ENCODE results near the gene OSTF1. TPM values are rescaled to one million over a fixed set of nuclear protein-coding genes. Genes with fewer than 3 reads are reported as not detected.

OSTF1 gene
- total and polyA plus RNA-seq, 2 experiments from 2014 or later: 22.4 to 29.1 TPM

GRCh38 chr9:75139201-75139600 is 50.9 kb downstream of the OSTF1 start:
- H3K4me2 ChIP-seq: no peak overlapping the region
- H3K27ac ChIP-seq: no peak overlapping the region
- no peaks in the 10 kb centered on the region for H3K79me2 ChIP-seq
- no peaks in the 10 kb centered on the region for H3K9me2 ChIP-seq (replicated peaks; ENCODE audit: insufficient read depth)
- H3K4me3 ChIP-seq: no peak overlapping the region
- H3K36me3 ChIP-seq (replicated peaks; ENCODE audit: insufficient read depth, low read depth): no peaks in the 10 kb centered on the region
- H3K9me3 ChIP-seq (ENCODE audit: low read depth): no peaks in the 10 kb centered on the region
- no peaks in the 10 kb centered on the region for H4K20me1 ChIP-seq (ENCODE audit: insufficient read depth, poor library complexity, severe bottlenecking)
- 86% methylated on average over 7 of the region's 7 CpGs for WGBS (ENCODE audit: low lambda C conversion rate, missing lambda C conversion rate)
- DNase-seq (ENCODE audit: low spot score): no peak
- H3K27me3 ChIP-seq: no peaks in the 10 kb centered on the region
- H2AFZ ChIP-seq: no peak overlapping the region
- TF ChIP-seq EZH2phosphoT487 (IDR thresholded peaks at IDR 0.05; ENCODE audit: low read depth, severe bottlenecking, unreplicated experiment): no peak
- H3K4me1 ChIP-seq (ENCODE audit: insufficient read depth): no peaks in the 10 kb centered on the region

- Histone ChIP-seq H2AFZ (no peak overlapping the region), H4K20me1 (ENCODE audit: insufficient read depth, poor library complexity, severe bottlenecking) (no peaks in the 10 kb centered on the region), H3K79me2 (no peaks in the 10 kb centered on the region), H3K9me3 (ENCODE audit: low read depth) (no peaks in the 10 kb centered on the region), H3K4me2 (no peak overlapping the region), H3K27ac (no peak overlapping the region), H3K9me2 (replicated peaks; ENCODE audit: insufficient read depth) (no peaks in the 10 kb centered on the region), H3K4me3 (no peak overlapping the region), H3K4me1 (ENCODE audit: insufficient read depth) (no peaks in the 10 kb centered on the region), H3K27me3 (no peaks in the 10 kb centered on the region), H3K36me3 (replicated peaks; ENCODE audit: insufficient read depth, low read depth) (no peaks in the 10 kb centered on the region)
- TF ChIP-seq CTCF (IDR thresholded peaks at IDR 0.05; ENCODE audit: poor library complexity) (no peak), EZH2 (IDR thresholded peaks at IDR 0.05; ENCODE audit: borderline replicate concordance) (no peak), EZH2phosphoT487 (IDR thresholded peaks at IDR 0.05; ENCODE audit: low read depth, severe bottlenecking, unreplicated experiment) (no peak)
- 95% methylated on average over 3 of the region's 3 CpGs for WGBS (ENCODE audit: low lambda C conversion rate, missing lambda C conversion rate)
- DNase-seq (ENCODE audit: low spot score): no peak
These were observed 51.9 kb downstream of the OSTF1 start for GRCh38 chr9:75140261-75140660.

GRCh38 chr9:75142202-75142601 is 53.9 kb downstream of the OSTF1 start:
- no peaks in the 10 kb centered on the region for H3K9me2 ChIP-seq (replicated peaks; ENCODE audit: insufficient read depth)
- no peak overlapping the region for H2AFZ ChIP-seq
- no peaks in the 10 kb centered on the region for H3K9me3 ChIP-seq (ENCODE audit: low read depth)
- H3K79me2 ChIP-seq: no peaks in the 10 kb centered on the region
- H3K27ac ChIP-seq: no peak overlapping the region
- H3K4me1 ChIP-seq (ENCODE audit: insufficient read depth): no peaks in the 10 kb centered on the region
- no peak for DNase-seq (ENCODE audit: low spot score)
- H3K4me2 ChIP-seq: no peak overlapping the region
- no peaks in the 10 kb centered on the region for H3K27me3 ChIP-seq
- no peaks in the 10 kb centered on the region for H3K36me3 ChIP-seq (replicated peaks; ENCODE audit: insufficient read depth, low read depth)
- H3K4me3 ChIP-seq: no peak overlapping the region
- 96% methylated on average over 2 of the region's 2 CpGs for WGBS (ENCODE audit: low lambda C conversion rate, missing lambda C conversion rate)
- H4K20me1 ChIP-seq (ENCODE audit: insufficient read depth, poor library complexity, severe bottlenecking): no peaks in the 10 kb centered on the region
- TF ChIP-seq EZH2phosphoT487 (IDR thresholded peaks at IDR 0.05; ENCODE audit: low read depth, severe bottlenecking, unreplicated experiment) (no peak), EZH2 (IDR thresholded peaks at IDR 0.05; ENCODE audit: borderline replicate concordance) (no peak), CTCF (IDR thresholded peaks at IDR 0.05; ENCODE audit: poor library complexity) (no peak)

GRCh38 chr9:75146229-75146628 is 57.9 kb downstream of the OSTF1 start:
- no peaks in the 10 kb centered on the region for H3K36me3 ChIP-seq (replicated peaks; ENCODE audit: insufficient read depth, low read depth)

More at GRCh38 chr9:75146229-75146628, 57.9 kb downstream of the OSTF1 start:
- TF ChIP-seq CTCF (IDR thresholded peaks at IDR 0.05; ENCODE audit: poor library complexity) (no peak), EZH2phosphoT487 (IDR thresholded peaks at IDR 0.05; ENCODE audit: low read depth, severe bottlenecking, unreplicated experiment) (no peak), EZH2 (IDR thresholded peaks at IDR 0.05; ENCODE audit: borderline replicate concordance) (no peak)
- no peak for DNase-seq (ENCODE audit: low spot score)
- Histone ChIP-seq H3K9me2 (replicated peaks; ENCODE audit: insufficient read depth) (no peaks in the 10 kb centered on the region), H3K4me2 (no peak overlapping the region), H3K4me1 (ENCODE audit: insufficient read depth) (no peaks in the 10 kb centered on the region), H3K4me3 (no peak overlapping the region), H4K20me1 (ENCODE audit: insufficient read depth, poor library complexity, severe bottlenecking) (no peaks in the 10 kb centered on the region), H2AFZ (no peak overlapping the region), H3K27ac (no peak overlapping the region), H3K27me3 (no peaks in the 10 kb centered on the region), H3K9me3 (ENCODE audit: low read depth) (no peaks in the 10 kb centered on the region), H3K79me2 (no peaks in the 10 kb centered on the region)
- WGBS (ENCODE audit: low lambda C conversion rate, missing lambda C conversion rate): 82% methylated on average over 3 of the region's 3 CpGs

Data from hepatocyte (in vitro differentiated cells).